HG02759 (cell line): ENCODE data around the gene SLC25A33.
"Not testable (repeated sequence)": the region's sequence is repeated elsewhere in the genome, so short reads cannot be mapped to it uniquely, and the experiment has no call there.

Experiments
- ATAC-seq: cut with Tn5 transposase; IDR thresholded peaks from one replicate; pipeline ENCODE4 v1.9.1; 2021; ENCODE audit warnings: mild to moderate bottlenecking, moderate library complexity; ENCODE audit not compliant: unreplicated experiment

The SLC25A33 gene, protein sequence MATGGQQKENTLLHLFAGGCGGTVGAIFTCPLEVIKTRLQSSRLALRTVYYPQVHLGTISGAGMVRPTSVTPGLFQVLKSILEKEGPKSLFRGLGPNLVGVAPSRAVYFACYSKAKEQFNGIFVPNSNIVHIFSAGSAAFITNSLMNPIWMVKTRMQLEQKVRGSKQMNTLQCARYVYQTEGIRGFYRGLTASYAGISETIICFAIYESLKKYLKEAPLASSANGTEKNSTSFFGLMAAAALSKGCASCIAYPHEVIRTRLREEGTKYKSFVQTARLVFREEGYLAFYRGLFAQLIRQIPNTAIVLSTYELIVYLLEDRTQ

DNA sequence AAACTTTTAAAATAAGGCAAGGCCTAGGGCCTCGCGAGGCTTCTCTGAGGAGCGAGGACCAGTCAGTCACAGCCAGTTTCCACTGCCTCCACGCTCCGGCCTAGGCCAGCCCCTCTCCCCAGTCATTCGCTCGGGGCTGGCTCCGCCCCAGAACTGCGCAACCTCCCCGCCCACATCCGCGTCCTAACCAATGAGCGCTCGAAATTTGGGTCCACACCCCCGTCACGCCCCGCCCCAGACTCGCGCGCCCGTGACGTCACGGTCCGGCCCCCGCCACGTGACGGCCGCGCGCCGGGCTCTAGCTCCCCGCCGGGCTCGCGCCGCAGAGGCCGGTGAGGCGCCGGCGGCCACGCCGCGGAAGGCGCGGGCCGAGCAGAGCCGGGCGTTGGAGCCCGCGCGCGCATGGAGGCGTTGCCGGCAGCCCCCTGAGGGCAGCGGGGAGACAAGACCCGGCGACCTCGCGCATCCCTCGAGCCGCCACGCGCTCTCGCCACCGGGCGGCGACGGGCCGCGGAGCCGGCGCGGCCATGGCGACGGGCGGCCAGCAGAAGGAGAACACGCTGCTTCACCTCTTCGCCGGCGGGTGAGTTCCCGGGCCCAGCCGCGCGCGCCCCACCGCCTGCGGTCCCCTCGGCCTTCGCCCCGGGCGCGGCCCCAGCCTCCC is at the start of gene SLC25A33:
SLC25A33 (plus strand) TSS at position 301 of the 664 bp plus-strand sequence; CDS start at position 528, 227 bp downstream.
- ATAC-seq, result peak; percentile 91

- no peak for ATAC-seq
These were observed 48.5 kb upstream of the SLC25A33 start for GRCh38 chr1:9490605-9491339.

DNA sequence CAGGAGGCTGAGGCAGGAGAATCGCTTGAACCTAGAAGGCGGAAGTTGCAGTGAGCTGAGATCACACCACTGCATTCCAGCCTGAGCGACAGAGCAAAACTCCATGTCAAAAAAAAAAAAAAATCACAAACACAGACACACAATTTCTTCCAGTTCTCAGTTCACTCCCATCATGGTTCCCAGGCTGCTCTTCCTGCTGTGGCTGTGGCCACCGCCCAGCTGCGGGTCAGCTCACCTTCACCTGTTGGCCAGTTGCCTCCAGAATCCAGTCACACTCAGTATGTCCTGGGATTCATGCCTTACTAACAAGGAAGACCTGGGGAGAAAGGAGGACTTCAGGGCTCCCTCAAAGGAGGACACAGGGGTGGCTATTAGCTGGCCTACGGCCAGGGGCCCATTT is 45.9 kb upstream of the SLC25A33 start:
- no peak for ATAC-seq

- ATAC-seq, result no peak
These were observed 44.1 kb upstream of the SLC25A33 start for GRCh38 chr1:9494936-9495758.

GRCh38 chr1:9495854-9496374 is 43.4 kb upstream of the SLC25A33 start:
- ATAC-seq, result no peak

GRCh38 chr1:9500756-9501754 is 38.2 kb upstream of the SLC25A33 start:
- no peak for ATAC-seq

GRCh38 chr1:9503001-9503675 is 36.1 kb upstream of the SLC25A33 start:
- no peak for ATAC-seq

- ATAC-seq, result no peak
These were observed 34.1 kb upstream of the SLC25A33 start for GRCh38 chr1:9505143-9505542.

DNA sequence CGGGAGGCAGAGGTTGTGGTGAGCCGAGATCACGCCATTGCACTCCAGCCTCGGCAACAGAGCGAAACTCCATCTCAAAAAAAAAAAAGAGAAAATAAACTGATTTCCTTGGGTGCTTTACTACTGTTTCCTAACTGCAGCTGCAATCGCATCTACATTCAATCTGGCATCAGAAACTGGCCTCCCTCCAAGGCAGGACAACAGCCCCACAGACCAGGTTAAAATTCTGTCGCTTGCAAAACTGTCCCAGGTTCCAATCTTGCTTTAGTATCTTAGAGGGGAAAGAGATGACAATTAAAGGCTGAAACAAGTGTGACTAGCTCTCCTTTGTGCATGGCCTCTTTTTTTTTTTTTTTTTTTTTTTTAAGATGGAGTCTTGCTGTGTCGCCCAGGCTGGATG is 32.4 kb upstream of the SLC25A33 start:
- ATAC-seq, result no peak

GRCh38 chr1:9510130-9510529 is 29.1 kb upstream of the SLC25A33 start:
- no peak for ATAC-seq

- ATAC-seq, result not testable (repeated sequence)
These were observed 23.7 kb upstream of the SLC25A33 start for GRCh38 chr1:9515550-9515949.

GRCh38 chr1:9518454-9518998 is 20.7 kb upstream of the SLC25A33 start:
- no peak for ATAC-seq

- ATAC-seq, result no peak
These were observed 18.9 kb upstream of the SLC25A33 start for GRCh38 chr1:9520411-9520810.

GRCh38 chr1:9529190-9529589 is 10.1 kb upstream of the SLC25A33 start:
- ATAC-seq, result no peak

DNA sequence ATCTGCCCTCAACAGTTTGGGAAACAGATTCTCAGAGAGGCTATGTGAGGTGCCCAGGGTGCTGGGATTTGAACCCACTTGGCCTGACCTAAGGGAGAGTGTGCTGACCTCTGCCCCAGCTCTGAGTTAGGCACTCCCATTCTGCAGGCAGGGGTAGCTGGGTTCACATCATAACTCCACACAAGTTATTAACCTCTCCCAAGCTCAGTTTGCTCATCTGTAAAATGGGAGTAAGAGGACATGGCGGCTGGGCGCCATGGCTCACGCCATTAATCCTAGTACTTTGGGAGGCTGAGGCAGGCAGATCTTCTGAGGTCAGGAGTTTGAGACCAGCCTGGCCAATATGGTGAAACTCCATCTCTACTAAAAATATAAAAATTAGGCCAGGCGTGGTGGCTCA is 8.9 kb upstream of the SLC25A33 start:
- no peak for ATAC-seq

DNA sequence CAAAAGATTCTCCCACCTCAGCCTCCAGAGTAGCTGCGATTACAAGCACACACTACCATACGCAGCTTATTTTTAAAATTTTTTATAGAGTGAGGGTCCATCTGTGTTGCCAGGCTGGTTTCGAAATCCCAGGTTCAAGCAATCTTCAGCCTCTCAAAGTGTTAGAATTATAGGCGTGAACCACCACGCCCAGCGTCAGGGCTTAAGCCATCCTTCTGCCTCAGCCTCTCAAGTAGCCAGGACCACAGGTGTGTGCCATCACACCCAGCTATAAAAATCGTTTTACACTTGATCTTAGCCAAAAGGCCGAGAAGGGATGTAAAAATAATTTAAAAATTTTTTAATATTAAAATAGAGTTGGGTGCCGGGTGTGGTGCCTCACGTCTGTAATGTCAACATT is 4.3 kb upstream of the SLC25A33 start:
- ATAC-seq, result no peak

GRCh38 chr1:9536301-9536700 is 3.0 kb upstream of the SLC25A33 start:
- no peak for ATAC-seq

GRCh38 chr1:9537863-9538668 is 1.2 kb upstream of the SLC25A33 start:
- no peak for ATAC-seq
